GM19238 (cell line): Measurements from ENCODE around the gene GHRH.

Experiments used
- DNase-seq: peaks from one replicate; pipeline ENCODE4 v3.0.0; 2011; ENCODE audit warnings: low spot score; ENCODE audit not compliant: insufficient read length

Gene GHRH

GRCh38 chr20:37238935-37239451 lies 22.6 kb downstream of the GHRH start:
- no peak for DNase-seq

- DNase-seq = no peak
Observed at GRCh38 chr20:37238426-37238825, 23.2 kb downstream of the GHRH start.

- no peak for DNase-seq
Observed at GRCh38 chr20:37237656-37238055, 24.0 kb downstream of the GHRH start.

GRCh38 chr20:37236462-37236861 lies 25.2 kb downstream of the GHRH start:
- no peak for DNase-seq

- no peak for DNase-seq
Observed at GRCh38 chr20:37235065-37235464, 26.5 kb downstream of the GHRH start.

- no peak for DNase-seq
Observed at GRCh38 chr20:37234254-37234581, 27.4 kb downstream of the GHRH start.

GRCh38 chr20:37233548-37234253 lies 27.9 kb downstream of the GHRH start:
- DNase-seq = no peak

- DNase-seq = no peak
Observed at GRCh38 chr20:37231947-37232630, 29.5 kb downstream of the GHRH start.

- no peak for DNase-seq
Observed at GRCh38 chr20:37230200-37230599, 31.4 kb downstream of the GHRH start.

- no peak for DNase-seq
Observed at GRCh38 chr20:37229357-37229756, 32.3 kb downstream of the GHRH start.

- no peak for DNase-seq
Observed at GRCh38 chr20:37228656-37229055, 33.0 kb downstream of the GHRH start.

GRCh38 chr20:37228082-37228481 lies 33.5 kb downstream of the GHRH start:
- DNase-seq = no peak

GRCh38 chr20:37226889-37227288 lies 34.7 kb downstream of the GHRH start:
- no peak for DNase-seq

- no peak for DNase-seq
Observed at GRCh38 chr20:37225146-37225545, 36.5 kb downstream of the GHRH start.

- no peak for DNase-seq
Observed at GRCh38 chr20:37223053-37223452, 38.6 kb downstream of the GHRH start.

- no peak for DNase-seq
Observed at GRCh38 chr20:37222086-37222485, 39.5 kb downstream of the GHRH start.

GRCh38 chr20:37220731-37221130 lies 40.9 kb downstream of the GHRH start:
- DNase-seq = no peak

- DNase-seq = no peak
Observed at GRCh38 chr20:37219751-37220668, 41.6 kb downstream of the GHRH start.

- no peak for DNase-seq
Observed at GRCh38 chr20:37218976-37219375, 42.6 kb downstream of the GHRH start.

GRCh38 chr20:37218441-37218840 lies 43.2 kb downstream of the GHRH start:
- no peak for DNase-seq

- DNase-seq = no peak
Observed at GRCh38 chr20:37209661-37210314, 51.8 kb downstream of the GHRH start.
